SU-DHL-6 (cell line): ENCODE measurements around the gene GSTO1.

Experiments used
- CTCF ChIP-seq: fragments of 200-600 bp; sonication (generic); IDR thresholded peaks from one replicate; pipeline ENCODE4 v1.5.1; 2017; ENCODE audit warnings: antibody characterized with exemption, mild to moderate bottlenecking, low read length, moderate library complexity; ENCODE audit not compliant: insufficient read depth, poor library complexity, severe bottlenecking
- EZH2phosphoT487 ChIP-seq: fragments of 200-600 bp; sonication (generic), shearing (Covaris generic); conservative IDR thresholded peaks from 2 replicates; pipeline ENCODE4 v1.6.1; 2018; ENCODE audit warnings: mild to moderate bottlenecking, antibody characterized with exemption, low read length, moderate library complexity, mixed read lengths

- no peak for TF ChIP-seq CTCF
- no peak for TF ChIP-seq EZH2phosphoT487
These were observed 22.7 kb upstream of the GSTO1 start, which contains the start of gene CFAP43 for GRCh38 chr10:104231784-104232612.
